ENCODE measurements around the gene MIGA1.
A peak's percentile ranks its signal among the peaks of the same experiment; 100 is the strongest.
"Not testable (repeated sequence)": the region's sequence is repeated elsewhere in the genome, so short reads cannot be mapped to it uniquely, and the experiment has no call there.

The MIGA1 gene
- 26.7 to 39.5 (median 33.9) reads per million in 4 donors for total RNA-seq

- DNase-seq: peak; percentile 70 to 89 (median 85)
Measured at GRCh38 chr1:77779529-77780281, at the start of gene MIGA1. MIGA1 (plus strand) TSS chr1:77779649; CDS start chr1:77783253, 3,604 bp downstream.

DNA sequence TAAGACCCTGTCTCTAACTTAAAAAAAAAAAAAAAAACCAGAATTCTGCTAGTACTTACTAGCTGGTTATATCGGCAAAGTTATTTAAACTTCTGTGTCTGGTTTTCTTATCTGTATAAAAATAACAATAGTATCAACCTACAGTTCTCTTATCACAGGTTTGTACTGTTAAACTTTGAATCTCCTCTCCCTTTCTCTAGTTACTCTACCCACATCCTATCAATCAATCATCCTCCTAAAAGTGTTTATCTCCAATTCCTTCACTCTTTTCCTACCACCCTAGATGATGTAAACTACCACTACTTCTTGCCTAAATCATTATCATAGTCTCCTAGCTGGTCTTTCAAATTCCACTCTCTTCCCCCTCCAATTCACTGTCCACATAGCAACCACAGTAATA is 47.4 kb upstream of the MIGA1 start:
- DNase-seq: no peak

DNA sequence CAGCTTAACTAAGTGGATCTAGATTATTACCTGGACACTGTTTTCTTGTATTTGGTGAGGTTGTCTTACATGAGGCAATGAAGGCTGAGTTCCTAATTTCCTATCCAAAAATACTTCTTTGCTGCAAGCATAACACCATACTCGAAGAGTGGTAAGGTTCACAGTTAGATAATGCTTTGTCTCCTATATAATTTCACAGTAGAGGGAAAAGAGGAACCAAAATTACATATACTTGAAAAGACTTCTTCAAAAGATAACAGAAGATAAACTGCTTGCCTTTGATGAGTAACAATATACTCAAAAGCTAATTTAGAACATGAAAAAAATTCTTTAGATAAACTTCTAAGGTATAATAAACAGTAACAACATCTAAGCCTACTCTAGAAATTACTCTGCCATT is 40.2 kb upstream of the MIGA1 start:
- DNase-seq: no peak

DNA sequence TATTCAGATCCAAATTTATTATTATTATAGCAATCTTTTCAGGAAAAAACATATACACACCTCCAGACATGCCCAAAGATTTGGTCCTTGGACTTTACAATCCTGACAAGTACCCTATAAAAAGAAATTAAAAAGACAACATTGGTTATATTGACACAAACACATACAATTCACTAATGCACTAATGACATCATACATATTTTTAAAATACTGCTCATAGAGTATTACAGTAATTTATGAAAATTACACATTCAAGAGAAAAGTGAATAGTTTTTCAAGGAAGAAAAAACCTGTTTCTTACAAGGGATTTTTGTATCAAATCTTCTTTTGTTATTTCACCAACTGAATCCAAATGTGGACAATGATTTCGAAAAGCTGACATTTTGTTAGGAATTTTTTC is 38.1 kb upstream of the MIGA1 start:
- DNase-seq: no peak

DNA sequence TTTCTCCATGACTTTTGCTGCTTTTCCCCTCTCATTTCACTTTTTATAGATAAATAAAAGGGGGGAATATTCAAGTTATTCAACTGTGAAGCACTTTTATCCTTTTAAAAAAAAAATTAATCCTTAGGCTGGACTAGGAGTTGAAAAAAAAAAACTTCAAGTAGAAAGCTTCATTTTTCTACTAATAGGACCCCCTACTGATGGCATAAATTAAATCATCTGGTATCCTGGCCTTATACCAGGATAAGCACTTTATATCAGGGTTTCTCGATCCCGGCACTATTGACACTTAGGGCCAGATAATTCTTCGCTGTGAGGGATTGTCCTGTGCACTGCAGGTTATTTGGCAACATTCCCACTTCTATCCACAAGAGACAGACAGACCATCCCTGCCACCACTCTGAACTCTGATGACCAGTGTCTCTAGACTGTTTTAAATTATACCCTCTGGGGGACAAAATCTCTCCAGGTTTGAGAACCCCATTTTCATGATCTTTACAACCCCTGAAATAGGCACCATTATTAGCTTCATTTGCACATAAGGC is 37.4 kb upstream of the MIGA1 start:
- no peak for DNase-seq

- DNase-seq: no peak
Measured at GRCh38 chr1:77744576-77744975, 34.9 kb upstream of the MIGA1 start.

DNA sequence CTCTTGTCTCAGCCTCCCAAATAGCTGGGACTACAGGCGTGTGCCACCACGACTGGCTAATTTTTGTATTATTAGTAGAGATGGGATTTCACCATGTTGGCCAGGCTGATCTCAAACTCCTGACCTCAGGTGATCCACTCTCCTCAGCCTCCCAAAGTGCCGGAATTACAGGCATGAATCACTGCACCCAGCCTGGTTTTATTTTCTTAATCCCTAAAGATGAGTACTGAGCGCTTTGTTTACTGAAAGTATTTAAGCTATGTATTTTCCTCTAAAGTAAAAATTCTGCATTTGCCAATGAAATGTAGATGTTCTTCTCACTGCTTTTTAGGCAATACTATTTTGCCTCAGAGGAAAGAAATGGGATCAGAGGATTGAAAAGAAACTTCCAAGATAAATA is 30.0 kb upstream of the MIGA1 start:
- not testable (repeated sequence) for DNase-seq

- DNase-seq: no peak
Measured at GRCh38 chr1:77756052-77756754, 23.2 kb upstream of the MIGA1 start.

DNA sequence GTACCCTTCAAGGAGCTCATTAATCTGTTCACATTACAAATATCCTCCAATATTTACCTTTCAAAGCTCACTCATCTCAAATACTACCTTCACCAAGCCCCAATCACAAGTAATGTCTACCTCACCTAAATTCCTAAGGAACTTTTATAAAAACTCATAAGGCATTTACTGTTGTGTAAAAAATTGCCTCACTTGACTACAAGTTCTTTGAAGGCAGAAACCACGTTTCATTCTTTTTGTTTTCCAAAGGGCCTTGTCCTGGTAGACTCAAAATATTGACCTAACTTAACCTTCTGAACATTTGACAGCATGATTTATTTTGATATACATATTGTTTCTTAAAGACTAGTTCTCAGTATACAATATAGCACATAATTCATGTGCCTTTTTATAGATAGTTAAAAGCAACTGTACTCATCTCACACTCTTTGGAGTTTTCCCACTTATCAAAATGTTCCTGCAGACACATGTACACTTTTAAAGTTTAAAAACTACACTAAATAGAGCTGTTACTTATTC is 22.3 kb upstream of the MIGA1 start:
- no peak for DNase-seq

GRCh38 chr1:77757603-77758002 is 21.8 kb upstream of the MIGA1 start:
- no peak for DNase-seq

DNA sequence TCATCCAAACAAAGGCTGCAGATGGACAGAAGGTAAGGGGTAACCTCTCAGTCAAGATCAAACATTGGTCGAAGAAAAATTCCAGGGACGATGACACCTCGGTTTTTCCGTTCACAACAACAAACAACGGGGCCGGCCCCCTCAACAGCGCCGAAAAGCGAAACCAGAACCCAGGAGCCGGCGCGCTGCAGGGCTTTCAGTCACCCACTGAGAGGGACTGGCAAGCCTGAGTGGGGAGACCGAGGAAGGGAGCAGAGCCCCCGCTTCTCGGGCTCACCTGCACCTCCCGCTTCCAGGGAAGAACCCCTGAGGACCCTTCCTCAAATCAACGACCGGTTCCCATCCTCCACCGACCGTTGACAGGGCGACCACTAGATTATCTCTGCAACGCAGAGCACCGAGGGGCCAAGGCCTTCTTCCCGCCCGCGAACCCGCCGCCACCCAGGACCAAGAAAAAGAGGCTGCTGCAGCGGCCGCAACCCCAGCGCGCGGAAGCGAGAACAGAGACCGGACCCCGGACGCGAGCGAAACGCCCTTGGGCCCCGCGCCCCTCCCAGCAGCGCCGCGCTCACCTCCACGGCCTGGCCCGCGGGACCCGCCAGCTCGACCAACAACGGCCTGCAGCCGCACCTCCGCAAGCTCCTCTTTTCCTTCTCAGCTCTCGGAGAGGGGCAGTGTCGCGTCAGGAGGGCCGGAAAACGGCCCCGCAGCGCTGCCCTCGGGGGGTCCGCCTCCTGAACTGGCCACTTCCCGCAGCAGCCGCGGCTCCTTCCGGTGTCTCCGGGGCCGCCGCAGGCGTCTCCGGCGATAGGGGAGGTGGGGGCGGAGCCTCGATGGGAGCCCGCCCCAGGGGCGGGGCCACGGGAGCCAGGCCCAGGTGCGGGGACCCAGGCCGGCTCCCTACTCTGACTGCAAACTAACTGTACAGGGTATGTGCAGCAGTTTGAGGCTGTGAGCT is 20.1 kb upstream of the MIGA1 start, which contains the start of gene USP33:
Gene USP33 (minus strand): TSS at position 782 of the 958 bp plus-strand sequence. CDS start 18,155 bp downstream, outside the sequence.
- DNase-seq: peak; percentile 83 to 90 (median 87)

GRCh38 chr1:77762072-77762476 is 17.4 kb upstream of the MIGA1 start:
- DNase-seq: no peak

DNA sequence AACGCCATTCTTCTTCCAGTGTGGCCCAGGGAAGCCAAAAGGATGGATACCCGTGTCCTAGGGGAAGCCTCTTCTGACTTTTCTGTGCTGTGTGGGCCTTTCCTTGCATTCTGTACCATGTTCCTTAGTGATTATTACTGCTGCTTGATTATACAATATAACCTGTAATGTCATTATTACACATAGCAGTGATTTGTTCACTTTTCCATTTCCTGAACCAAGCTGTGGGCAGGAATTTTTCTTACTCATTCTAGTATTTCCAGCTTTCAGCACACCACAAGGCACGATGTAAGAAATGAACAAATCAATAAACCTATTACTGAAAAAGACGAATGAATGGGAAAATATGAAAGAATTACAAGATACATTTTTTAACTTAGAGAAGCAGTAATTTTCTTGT is 11.4 kb upstream of the MIGA1 start:
- no peak for DNase-seq

DNA sequence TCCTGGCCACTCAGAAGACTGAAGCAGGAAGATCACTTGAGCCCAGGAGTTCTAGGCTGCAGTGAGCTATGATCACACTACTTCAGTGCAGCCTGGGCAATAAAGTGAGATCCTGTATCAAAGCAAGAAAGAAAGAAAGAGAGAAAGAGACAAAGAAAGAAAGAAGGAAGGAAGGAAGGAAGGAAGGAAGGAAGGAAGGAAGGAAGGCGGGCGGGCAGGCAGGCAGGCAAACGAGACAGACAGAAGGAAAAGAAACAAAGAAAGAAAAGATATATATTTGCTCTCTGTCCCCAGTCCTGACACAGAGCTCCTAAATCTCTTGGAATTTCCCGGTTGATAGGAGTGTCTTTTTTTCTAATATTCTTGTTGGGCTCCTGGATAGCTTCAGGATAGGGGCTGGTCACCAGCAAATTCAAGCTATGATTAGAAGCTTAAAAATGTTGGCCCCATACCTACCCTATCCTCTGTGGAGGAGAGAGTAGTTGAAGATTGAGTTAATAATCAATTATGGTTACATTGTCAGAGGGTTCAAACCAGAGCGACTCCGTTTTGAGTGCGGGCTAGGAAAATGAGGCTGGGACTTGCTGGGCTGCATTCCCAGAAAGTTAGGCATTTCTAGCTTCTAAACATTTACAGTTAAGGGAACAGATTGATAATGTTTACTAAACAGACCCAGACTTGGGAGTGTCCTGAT is 3.3 kb upstream of the MIGA1 start:
- no peak for DNase-seq

DNA sequence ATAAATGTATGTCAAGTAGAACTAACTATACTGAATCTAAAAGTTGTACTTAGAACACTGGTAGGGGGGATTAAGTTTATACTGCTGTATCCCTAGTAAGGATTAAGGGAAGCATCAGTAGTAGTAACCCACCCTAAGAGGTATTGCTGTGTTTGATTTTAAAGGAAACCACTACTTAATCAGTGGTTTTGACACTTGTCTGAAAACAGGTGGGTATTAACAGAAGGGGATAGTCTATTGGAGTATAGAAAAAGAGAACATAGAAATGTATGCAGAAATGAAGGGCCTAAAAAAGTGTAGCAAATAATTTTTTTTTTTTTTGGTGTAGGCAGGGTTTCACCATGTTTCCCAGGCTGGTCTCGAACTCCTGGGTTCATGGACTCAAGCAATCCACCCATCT is 2.2 kb downstream of the MIGA1 start:
- no peak for DNase-seq

GRCh38 chr1:77783141-77783540 is 3.7 kb downstream of the MIGA1 start:
- no peak for DNase-seq

GRCh38 chr1:77786093-77786741 is 6.8 kb downstream of the MIGA1 start:
- not testable (repeated sequence) for DNase-seq

DNA sequence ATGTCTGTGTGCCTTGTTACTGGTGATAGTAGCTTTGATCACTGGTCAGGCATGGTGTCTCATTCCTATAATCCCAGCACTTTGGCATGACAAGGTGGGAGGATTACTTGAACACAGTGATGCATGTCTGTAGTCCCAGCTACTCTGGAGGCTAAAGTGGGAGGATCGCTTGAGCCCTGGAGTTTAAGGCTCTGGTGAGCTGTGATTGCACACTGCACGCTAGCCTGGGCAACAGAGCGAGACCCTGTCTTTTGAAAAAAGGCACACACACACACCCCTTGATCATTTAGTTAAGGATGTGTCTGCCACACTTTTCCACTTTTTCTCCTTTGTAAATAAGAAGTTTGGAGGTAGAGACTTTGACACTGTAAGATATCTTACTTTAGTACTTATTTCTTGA is 15.1 kb downstream of the MIGA1 start:
- DNase-seq: no peak

- DNase-seq: no peak
Measured at GRCh38 chr1:77796695-77797405, 17.4 kb downstream of the MIGA1 start.

DNA sequence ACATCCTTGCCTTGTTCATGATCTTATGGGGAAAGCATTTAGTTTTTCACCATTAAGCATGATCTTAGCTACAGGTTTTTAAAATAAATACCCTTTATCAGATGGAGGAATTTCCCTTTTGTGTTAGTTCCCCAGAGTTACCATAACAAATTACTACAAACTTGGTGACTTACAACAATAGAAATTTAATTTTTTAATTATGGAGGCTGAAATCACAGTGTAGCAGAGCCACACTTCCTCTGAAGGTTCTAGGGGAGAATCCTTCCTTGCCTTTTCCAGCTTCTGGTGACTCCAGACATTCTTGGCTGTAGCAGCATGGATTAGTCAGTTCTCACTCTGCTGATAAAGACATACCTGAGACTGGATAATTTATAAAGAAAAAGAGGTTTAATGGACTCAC is 18.5 kb downstream of the MIGA1 start:
- DNase-seq: no peak

- DNase-seq: no peak
Measured at GRCh38 chr1:77802026-77802425, 22.6 kb downstream of the MIGA1 start.
